ENCODE measurements around the gene KCNN4. TPM values are rescaled to one million over a fixed set of nuclear protein-coding genes. Genes with fewer than 3 reads are reported as not detected.
A peak's percentile ranks its signal among the peaks of the same experiment; 100 is the strongest.

The KCNN4 gene
- total and polyA plus RNA-seq, 7 donors: 0.71 to 48.7 (median 3.3) TPM

- no peak overlapping the region for H3K4me3 ChIP-seq
- TF ChIP-seq EP300 (IDR thresholded peaks at IDR 0.05) (no peak), POLR2AphosphoS5 (IDR thresholded peaks at IDR 0.05) (no peak), POLR2A (IDR thresholded peaks at IDR 0.05) (no peak), CTCF (IDR thresholded peaks at IDR 0.05) (no peak)
- H3K36me3 ChIP-seq: no peaks in the 10 kb centered on the region
- no peak overlapping the region for H3K27ac ChIP-seq
- DNase-seq: no peak
- H3K9me3 ChIP-seq: no peaks in the 10 kb centered on the region
- WGBS, 2 donors: 77 to 78% methylated on average over 1 of the region's 1 CpG
- no peaks in the 10 kb centered on the region for H3K4me1 ChIP-seq
- intact Hi-C loops (cut with DNase I): no loop called here
- peaks cover 0 to 4% (median 0%) of the 10 kb centered on the region in 3 donors for H3K27me3 ChIP-seq
These were observed 31.5 kb upstream of the KCNN4 start for GRCh38 chr19:43812259-43812658.

GRCh38 chr19:43811837-43812236 is 31.1 kb upstream of the KCNN4 start:
- Histone ChIP-seq H3K27me3 (peaks cover 0 to 8% (median 0%) of the 10 kb centered on the region in 3 donors), H3K4me1 (no peaks in the 10 kb centered on the region), H3K27ac (no peak overlapping the region), H3K36me3 (no peaks in the 10 kb centered on the region), H3K9me3 (no peaks in the 10 kb centered on the region), H3K4me3 (no peak overlapping the region)
- no peak for TF ChIP-seq EP300 (IDR thresholded peaks at IDR 0.05)
- TF ChIP-seq CTCF (IDR thresholded peaks at IDR 0.05): no peak
- no peak for TF ChIP-seq POLR2A (IDR thresholded peaks at IDR 0.05)
- TF ChIP-seq POLR2AphosphoS5 (IDR thresholded peaks at IDR 0.05): no peak
- DNase-seq: no peak
- 27 to 32% methylated on average over 1 of the region's 1 CpG for WGBS, 2 donors
- intact Hi-C loops (cut with DNase I): no loop called here

DNA sequence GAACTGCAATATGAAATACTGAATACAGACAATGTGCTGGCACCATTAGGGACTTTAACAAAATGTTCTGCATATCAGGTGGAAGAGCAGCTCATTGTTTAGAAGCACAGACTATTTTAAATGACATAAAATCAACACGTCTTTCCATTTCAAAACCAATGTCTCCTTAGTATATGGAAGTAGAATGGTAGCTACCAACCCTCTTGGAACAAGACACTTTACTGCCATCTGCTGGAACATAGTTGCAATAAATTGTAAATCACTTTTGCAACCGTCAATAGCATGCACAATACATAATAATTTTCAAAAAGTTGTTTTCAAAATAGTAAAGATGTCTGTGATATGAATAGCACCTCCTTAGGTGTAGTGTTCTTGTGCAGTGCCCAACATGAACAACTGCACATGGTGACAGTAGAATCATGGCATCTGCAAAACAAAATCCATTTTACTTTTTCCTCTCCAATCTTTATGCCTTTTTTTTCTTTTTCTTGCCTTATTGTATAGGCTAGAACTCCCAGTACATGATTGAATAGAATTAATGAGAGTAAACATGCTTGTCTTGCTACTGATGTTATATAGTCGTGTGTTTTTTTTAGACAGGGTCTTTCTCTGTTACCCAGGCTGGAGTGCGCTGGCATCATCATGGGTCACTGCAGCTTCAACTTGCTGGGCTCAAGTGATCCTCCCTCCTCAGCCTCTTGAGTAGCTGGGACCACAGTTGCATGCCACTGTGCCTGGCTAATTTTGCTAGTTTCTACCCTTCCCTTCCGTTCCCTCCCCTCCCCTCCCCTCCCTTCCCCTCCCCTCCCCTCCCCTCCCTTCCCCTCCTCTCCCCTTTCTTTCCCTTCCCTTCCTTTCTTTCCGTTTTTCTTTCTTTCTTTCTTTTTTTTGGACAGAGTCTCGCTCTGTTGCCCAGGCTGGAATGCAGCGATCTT is 29.3 kb upstream of the KCNN4 start:
- Histone ChIP-seq H3K36me3 (no peaks in the 10 kb centered on the region), H3K4me3 (no peak overlapping the region), H3K4me1 (no peaks in the 10 kb centered on the region), H3K27me3 (peaks cover 0 to 9% (median 0%) of the 10 kb centered on the region in 3 donors), H3K27ac (no peak overlapping the region), H3K9me3 (no peaks in the 10 kb centered on the region)
- intact Hi-C loops (cut with DNase I): no loop called here
- no peak for DNase-seq
- TF ChIP-seq POLR2A (IDR thresholded peaks at IDR 0.05): no peak
- peak in 2 of 4 experiments; percentile 19 to 39 for TF ChIP-seq CTCF (IDR thresholded peaks at IDR 0.05)
- WGBS, 2 donors: 40 to 41% methylated on average over 8 of the region's 8 CpGs

- H3K4me3 ChIP-seq: no peak overlapping the region
- intact Hi-C loops (cut with DNase I): no loop called here
- H3K27me3 ChIP-seq: peaks cover 0 to 9% (median 0%) of the 10 kb centered on the region in 3 donors
- DNase-seq: no peak
- TF ChIP-seq EP300 (IDR thresholded peaks at IDR 0.05) (no peak), POLR2A (IDR thresholded peaks at IDR 0.05) (no peak), POLR2AphosphoS5 (IDR thresholded peaks at IDR 0.05) (no peak), CTCF (IDR thresholded peaks at IDR 0.05) (no peak)
- H3K36me3 ChIP-seq: no peaks in the 10 kb centered on the region
- H3K4me1 ChIP-seq: no peaks in the 10 kb centered on the region
- H3K27ac ChIP-seq: peak overlapping the region in 1 of 4 donors; percentile 40
- H3K9me3 ChIP-seq: no peaks in the 10 kb centered on the region
These were observed 26.9 kb upstream of the KCNN4 start for GRCh38 chr19:43807651-43808050.

Measured in sigmoid colon (tissue), 7 donors.